ENCODE data around the gene SRD5A1. TPM values are rescaled to one million over a fixed set of nuclear protein-coding genes. Genes with fewer than 3 reads are reported as not detected.

The SRD5A1 gene
- total RNA-seq, 1 donor from 2014 or later: 47.2 TPM

DNA sequence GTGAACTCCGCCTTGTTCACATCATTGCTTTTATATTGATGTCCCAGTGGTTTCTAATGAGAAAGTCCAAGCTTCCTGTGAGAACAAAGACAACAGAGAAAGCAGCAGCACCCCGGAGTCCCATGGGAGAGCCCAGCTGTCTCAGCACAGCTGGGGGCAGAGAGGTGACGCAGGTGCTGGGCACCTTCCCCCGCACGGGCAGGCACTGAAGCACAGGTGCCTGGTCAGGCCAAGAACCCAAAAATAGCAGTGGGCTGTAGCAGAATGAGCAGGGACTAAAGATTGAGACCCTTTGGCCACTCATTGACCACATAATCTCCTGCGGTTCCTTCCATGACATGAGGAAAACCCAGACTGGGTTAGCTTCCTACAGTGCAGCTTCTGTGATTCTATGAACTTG, 18.8 kb downstream of the SRD5A1 start:
- TF ChIP-seq, protein P1, sequence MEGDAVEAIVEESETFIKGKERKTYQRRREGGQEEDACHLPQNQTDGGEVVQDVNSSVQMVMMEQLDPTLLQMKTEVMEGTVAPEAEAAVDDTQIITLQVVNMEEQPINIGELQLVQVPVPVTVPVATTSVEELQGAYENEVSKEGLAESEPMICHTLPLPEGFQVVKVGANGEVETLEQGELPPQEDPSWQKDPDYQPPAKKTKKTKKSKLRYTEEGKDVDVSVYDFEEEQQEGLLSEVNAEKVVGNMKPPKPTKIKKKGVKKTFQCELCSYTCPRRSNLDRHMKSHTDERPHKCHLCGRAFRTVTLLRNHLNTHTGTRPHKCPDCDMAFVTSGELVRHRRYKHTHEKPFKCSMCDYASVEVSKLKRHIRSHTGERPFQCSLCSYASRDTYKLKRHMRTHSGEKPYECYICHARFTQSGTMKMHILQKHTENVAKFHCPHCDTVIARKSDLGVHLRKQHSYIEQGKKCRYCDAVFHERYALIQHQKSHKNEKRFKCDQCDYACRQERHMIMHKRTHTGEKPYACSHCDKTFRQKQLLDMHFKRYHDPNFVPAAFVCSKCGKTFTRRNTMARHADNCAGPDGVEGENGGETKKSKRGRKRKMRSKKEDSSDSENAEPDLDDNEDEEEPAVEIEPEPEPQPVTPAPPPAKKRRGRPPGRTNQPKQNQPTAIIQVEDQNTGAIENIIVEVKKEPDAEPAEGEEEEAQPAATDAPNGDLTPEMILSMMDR (IDR thresholded peaks at IDR 0.05; ENCODE audit: partially characterized antibody, unreplicated experiment): no peak
- no peak overlapping the region for H3K4me3 Mint-ChIP-seq (ENCODE audit: unreplicated experiment)
- peaks cover 26% of the 10 kb centered on the region for H3K36me3 Mint-ChIP-seq (ENCODE audit: unreplicated experiment)
- peak overlapping the region; percentile 59 for H3K27ac Mint-ChIP-seq (ENCODE audit: unreplicated experiment)
- no peaks in the 10 kb centered on the region for H3K27me3 Mint-ChIP-seq (ENCODE audit: unreplicated experiment)
- H3K9me3 Mint-ChIP-seq (ENCODE audit: unreplicated experiment): peaks cover 5% of the 10 kb centered on the region
- no peak for DNase-seq
- H3K4me1 Mint-ChIP-seq (ENCODE audit: low read depth, unreplicated experiment): peaks cover 6% of the 10 kb centered on the region

DNA sequence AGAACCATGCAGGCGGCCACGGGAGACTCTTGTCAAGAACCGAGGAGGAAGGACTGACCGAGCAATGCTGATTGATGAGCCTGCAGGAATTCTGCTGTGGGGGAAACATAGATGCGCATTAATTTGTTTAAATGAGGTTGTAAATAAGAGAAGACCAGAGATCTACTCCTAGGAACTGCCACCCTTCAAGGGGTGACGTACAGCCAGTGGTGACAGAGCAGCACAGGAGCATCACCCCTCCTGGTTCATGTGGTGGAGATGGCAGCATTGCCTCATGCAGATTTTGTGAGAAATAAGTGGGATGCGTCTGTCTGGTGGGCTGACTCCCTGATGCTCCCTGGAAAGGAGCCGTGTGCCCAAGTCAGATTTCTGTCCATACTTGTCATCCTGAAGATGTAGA, 22.2 kb downstream of the SRD5A1 start:
- no peak for DNase-seq
- Mint-ChIP-seq H3K27ac (ENCODE audit: unreplicated experiment) (no peak overlapping the region), H3K4me3 (ENCODE audit: unreplicated experiment) (no peak overlapping the region), H3K9me3 (ENCODE audit: unreplicated experiment) (no peaks in the 10 kb centered on the region), H3K27me3 (ENCODE audit: unreplicated experiment) (no peaks in the 10 kb centered on the region), H3K4me1 (ENCODE audit: low read depth, unreplicated experiment) (peaks cover 6% of the 10 kb centered on the region), H3K36me3 (ENCODE audit: unreplicated experiment) (peaks cover 32% of the 10 kb centered on the region)
- TF ChIP-seq, protein P1 (IDR thresholded peaks at IDR 0.05; ENCODE audit: partially characterized antibody, unreplicated experiment): no peak

DNA sequence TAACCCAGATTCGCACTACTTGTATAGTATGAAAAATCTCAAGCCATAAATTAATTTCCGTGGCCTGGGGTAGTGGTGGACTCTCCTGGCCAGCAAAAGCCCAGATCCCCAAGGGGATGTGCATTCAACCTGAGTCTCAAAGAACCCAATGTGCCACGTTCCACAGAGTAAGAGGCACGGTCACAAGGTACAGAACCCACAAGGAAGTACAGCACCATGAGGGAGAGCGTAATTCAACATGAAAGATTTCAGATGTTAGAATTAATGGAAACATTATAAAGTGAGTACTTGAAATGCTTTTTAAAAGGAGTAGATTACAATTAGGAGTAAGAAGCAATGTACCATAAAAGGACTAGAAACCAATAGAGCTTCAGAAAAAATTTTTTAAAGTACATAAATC, 23.4 kb downstream of the SRD5A1 start:
- no peaks in the 10 kb centered on the region for H3K9me3 Mint-ChIP-seq (ENCODE audit: unreplicated experiment)
- H3K36me3 Mint-ChIP-seq (ENCODE audit: unreplicated experiment): peaks cover 32% of the 10 kb centered on the region
- peaks cover 5% of the 10 kb centered on the region for H3K4me1 Mint-ChIP-seq (ENCODE audit: low read depth, unreplicated experiment)
- TF ChIP-seq, protein P1 (IDR thresholded peaks at IDR 0.05; ENCODE audit: partially characterized antibody, unreplicated experiment): no peak
- DNase-seq: no peak
- no peaks in the 10 kb centered on the region for H3K27me3 Mint-ChIP-seq (ENCODE audit: unreplicated experiment)
- H3K4me3 Mint-ChIP-seq (ENCODE audit: unreplicated experiment): no peak overlapping the region
- H3K27ac Mint-ChIP-seq (ENCODE audit: unreplicated experiment): no peak overlapping the region

DNA sequence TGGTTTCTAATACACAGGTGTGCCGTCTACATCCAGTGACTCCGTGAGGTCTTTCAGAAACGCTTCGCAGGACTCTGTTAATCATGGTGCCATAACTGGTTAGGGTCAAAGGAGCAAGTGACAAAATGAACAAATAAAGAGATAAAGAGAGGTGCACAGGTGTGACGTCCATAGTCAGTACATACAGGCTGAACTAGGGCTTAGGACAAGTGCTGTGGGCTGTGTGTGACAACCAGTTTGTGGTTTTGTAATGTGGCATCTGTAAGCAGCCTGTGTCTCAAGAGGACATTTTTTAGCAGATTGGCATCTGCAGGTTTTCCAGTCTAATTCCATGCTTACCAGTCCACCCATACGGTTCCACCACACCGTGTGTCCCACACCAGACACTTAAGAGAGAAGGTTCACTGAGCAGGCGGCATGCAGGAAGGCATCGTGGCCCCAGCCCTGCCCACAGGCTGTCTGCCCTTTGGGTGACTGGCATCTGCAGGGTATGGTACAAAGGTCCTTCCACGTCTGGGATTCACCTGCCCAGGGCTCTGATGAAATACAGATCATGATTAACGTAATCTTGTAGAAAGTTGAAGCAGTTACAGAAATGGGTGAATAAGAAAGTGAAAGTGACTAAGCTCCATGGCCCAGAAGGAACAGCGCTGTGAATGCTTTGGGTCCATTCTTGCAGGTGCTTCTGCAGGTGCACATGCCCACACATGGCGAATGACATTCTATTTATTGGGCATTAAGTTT, 26.9 kb downstream of the SRD5A1 start:
- TF ChIP-seq, protein P1 (IDR thresholded peaks at IDR 0.05; ENCODE audit: partially characterized antibody, unreplicated experiment): no peak
- no peaks in the 10 kb centered on the region for H3K4me1 Mint-ChIP-seq (ENCODE audit: low read depth, unreplicated experiment)
- no peak overlapping the region for H3K4me3 Mint-ChIP-seq (ENCODE audit: unreplicated experiment)
- peaks cover 35% of the 10 kb centered on the region for H3K36me3 Mint-ChIP-seq (ENCODE audit: unreplicated experiment)
- DNase-seq: no peak
- H3K27me3 Mint-ChIP-seq (ENCODE audit: unreplicated experiment): no peaks in the 10 kb centered on the region
- no peak overlapping the region for H3K27ac Mint-ChIP-seq (ENCODE audit: unreplicated experiment)
- no peaks in the 10 kb centered on the region for H3K9me3 Mint-ChIP-seq (ENCODE audit: unreplicated experiment)

DNA sequence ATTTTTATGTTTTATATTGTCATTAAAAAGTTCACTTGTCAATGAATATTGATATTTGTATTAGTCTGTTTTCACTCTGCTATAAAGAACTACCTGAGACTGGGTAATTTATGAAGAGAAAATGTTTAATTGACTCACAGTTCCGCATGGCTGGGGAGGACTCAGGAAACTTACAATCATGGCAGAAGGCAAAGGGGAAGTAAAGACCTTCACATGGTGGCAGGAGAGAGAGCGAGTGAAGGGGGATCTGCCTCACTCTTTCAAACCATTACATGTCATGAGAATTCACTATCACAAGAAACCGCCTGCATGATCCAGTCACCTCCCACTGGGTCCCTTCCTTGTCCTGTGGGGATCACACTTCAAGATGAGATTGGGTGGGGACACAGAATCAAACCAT, 27.4 kb downstream of the SRD5A1 start:
- no peak for DNase-seq
- TF ChIP-seq, protein P1 (IDR thresholded peaks at IDR 0.05; ENCODE audit: partially characterized antibody, unreplicated experiment): no peak
- H3K4me1 Mint-ChIP-seq (ENCODE audit: low read depth, unreplicated experiment): no peaks in the 10 kb centered on the region
- no peak overlapping the region for H3K27ac Mint-ChIP-seq (ENCODE audit: unreplicated experiment)
- no peak overlapping the region for H3K4me3 Mint-ChIP-seq (ENCODE audit: unreplicated experiment)
- H3K27me3 Mint-ChIP-seq (ENCODE audit: unreplicated experiment): no peaks in the 10 kb centered on the region
- no peaks in the 10 kb centered on the region for H3K9me3 Mint-ChIP-seq (ENCODE audit: unreplicated experiment)
- peaks cover 29% of the 10 kb centered on the region for H3K36me3 Mint-ChIP-seq (ENCODE audit: unreplicated experiment)
